Stimulated activated CD4-positive, alpha-beta T cell treated with anti-CD3 and anti-CD28 coated beads, Interleukin-2, amount 100 ng/mL, for 24 hours (primary cell): ENCODE data around the gene PAPPA.

Experiments
- DNase-seq, 2 donors: peaks; one replicate each; pipeline ENCODE4 v3.0.0-alpha.2; 2020

Gene PAPPA, protein sequence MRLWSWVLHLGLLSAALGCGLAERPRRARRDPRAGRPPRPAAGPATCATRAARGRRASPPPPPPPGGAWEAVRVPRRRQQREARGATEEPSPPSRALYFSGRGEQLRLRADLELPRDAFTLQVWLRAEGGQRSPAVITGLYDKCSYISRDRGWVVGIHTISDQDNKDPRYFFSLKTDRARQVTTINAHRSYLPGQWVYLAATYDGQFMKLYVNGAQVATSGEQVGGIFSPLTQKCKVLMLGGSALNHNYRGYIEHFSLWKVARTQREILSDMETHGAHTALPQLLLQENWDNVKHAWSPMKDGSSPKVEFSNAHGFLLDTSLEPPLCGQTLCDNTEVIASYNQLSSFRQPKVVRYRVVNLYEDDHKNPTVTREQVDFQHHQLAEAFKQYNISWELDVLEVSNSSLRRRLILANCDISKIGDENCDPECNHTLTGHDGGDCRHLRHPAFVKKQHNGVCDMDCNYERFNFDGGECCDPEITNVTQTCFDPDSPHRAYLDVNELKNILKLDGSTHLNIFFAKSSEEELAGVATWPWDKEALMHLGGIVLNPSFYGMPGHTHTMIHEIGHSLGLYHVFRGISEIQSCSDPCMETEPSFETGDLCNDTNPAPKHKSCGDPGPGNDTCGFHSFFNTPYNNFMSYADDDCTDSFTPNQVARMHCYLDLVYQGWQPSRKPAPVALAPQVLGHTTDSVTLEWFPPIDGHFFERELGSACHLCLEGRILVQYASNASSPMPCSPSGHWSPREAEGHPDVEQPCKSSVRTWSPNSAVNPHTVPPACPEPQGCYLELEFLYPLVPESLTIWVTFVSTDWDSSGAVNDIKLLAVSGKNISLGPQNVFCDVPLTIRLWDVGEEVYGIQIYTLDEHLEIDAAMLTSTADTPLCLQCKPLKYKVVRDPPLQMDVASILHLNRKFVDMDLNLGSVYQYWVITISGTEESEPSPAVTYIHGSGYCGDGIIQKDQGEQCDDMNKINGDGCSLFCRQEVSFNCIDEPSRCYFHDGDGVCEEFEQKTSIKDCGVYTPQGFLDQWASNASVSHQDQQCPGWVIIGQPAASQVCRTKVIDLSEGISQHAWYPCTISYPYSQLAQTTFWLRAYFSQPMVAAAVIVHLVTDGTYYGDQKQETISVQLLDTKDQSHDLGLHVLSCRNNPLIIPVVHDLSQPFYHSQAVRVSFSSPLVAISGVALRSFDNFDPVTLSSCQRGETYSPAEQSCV (N-terminal part only)

DNA sequence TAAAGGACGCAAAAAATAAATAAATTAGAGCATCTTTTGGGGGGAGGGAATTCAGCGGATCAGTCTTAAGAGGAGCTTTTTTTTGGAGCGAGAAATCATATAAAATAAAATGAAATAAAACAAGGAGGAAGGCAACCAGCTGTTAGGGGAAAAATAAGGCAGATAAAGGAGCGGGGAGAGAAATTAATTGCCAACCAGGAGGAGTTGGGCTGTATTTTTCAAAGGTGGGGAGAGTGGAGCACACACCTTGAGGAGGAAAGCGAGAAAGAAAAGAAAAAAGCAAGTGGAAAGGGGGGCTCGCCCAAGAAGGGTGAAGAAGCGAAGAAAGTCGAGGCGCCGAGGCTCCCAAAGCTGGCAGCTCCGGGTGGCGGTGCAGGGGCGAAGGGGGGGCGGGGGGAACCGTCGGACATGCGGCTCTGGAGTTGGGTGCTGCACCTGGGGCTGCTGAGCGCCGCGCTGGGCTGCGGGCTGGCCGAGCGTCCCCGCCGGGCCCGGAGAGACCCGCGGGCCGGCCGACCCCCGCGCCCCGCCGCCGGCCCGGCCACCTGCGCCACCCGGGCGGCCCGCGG lies at the start of gene PAPPA:
PAPPA (plus strand) TSS at position 27 of the 569 bp plus-strand sequence; CDS start at position 409, 382 bp downstream.
- no peak for DNase-seq

DNA sequence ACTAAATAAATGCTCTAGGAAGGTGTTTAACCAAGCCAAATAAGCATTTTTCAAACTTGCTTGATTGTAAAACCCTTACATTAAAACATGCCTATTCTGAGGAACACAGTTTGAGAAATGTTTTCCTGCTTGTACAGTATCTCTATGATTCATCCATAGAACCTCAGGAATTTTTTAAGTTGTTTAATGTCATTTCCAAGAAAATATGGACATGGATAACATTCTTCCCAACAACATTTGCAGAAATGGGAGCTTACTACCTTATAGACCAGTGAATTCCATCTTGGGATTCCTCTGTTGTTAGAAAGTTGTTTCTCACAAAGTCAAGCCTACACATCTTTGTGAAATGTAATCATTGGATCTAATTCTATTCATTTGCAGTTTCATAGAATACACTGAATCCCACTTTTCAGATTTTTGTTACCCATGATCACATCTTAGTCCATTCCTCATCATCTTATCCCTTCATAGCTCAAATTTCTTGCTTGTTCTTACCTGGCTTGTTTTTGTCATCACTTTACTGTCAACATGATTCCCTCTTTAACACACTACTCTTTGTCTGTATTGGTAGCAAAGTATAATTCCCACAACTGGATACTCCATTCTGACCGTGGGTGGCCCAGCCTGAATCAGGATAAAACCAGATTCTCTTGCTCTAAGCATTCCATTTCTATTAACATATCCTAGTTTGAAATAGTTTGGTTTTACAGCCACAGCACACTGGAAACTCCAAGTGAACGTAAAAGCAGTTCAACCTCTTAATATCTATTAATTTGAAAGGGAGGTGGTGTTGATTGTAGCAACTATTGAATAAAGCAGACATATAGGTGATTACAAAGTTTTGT lies 49.4 kb upstream of the PAPPA start:
- DNase-seq: no peak

DNA sequence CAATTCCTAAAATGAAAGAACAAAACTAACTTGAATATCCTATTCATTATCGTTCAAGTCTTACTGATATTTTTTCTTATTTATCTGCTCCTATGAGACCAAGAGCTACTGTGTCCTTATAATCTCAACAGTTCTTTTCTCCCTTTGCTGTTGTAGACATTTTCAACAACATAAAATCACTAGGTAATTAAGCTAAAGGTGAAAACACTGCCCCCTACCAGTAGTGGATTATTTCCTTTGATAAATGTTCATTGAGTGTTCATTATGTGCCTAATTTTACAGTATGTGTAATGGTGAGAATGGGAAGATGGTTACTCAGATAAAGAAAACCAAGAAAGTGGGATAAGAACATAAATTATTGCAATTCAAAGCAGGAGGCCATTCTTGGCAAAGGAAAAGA lies 41.4 kb upstream of the PAPPA start:
- DNase-seq: no peak

DNA sequence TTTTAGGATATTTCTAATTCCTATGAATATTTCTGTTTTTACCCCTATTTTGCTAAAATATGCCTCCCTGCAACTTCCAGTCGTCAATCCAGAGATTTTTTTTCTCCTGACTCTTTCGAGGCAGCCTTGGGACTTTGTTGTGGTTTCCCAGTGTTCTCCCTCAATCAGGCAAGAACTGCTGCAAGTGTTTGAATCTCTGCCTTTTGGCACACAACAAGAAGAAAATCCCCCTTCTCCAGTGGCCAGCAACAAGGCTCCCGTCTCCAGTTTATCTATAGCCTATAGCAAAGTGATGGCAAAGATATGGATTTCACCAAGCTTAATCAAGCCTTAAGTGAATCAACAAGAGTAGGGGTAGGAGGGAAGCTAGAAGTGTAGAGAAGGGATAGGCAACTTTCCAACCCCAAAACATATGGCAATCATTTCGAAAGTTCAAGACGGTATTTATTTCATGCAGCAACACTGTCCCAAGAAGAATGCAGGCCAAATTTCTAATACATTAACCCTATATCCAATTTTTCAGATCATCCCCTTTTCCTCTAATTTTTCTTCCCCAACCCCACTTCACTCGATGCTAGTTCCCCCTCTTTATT lies 37.7 kb upstream of the PAPPA start:
- no peak for DNase-seq

DNA sequence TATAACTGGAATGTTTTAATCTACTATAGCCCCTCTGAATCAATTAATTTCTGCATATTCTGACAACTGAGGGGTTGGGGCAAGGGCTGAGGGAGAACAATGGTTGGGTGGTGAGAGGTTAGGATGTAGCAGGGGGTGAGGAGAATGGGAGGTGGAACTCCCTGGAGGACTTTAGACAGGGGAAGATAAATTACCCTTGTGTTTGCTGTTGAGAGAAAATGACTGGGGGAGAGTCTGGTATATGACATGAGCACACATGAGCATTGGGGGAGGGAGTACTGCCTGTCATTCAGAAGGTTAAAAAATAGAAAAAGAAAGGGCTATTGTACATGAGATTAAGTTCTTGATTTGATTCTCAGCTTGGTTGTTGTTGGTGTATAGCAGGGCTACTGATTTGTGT lies 37.2 kb upstream of the PAPPA start:
- DNase-seq: no peak

DNA sequence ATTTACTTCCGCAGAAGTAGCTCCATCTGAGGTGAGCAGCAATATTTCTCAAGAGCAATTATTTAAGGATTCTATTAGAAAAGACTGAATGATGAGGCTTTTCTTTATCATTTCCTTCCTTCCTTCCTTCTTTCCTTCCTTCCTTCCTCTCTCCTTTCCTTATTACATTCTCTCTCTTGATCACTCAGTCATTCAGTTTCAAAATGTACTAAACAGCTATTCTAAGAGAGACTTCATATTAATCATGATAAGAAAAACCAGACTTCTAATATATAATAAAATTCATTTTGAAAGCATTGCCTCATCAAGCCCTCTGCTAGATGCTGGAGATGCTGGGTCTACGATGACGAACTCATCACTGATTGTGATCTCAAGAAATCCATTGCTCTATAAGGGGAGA lies 30.4 kb upstream of the PAPPA start:
- DNase-seq: no peak

DNA sequence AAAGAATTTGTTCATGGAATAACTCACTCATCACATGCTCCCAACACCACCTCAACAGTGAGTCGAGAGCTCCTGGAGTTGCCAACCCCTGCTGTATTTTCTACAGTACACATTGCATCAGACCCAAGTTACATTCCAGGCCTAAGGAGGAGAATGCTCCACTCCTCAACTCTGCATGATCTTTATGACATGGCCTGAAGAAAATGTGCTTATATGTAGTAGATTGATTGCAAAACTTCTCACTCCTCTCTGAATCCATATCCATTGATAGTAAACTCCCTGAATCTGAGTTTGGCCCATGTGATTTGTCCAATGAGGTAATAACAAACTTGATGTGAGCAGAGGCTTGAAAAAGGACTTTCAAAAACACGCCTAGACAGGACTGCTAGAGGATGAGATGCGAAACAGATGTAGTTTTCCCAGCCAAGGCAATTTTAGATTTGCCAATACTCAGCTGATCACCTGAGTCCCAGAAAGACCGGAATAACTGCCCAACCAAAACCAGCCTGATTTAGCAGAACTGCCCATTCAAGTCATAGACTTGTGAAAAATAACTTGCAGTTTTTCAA lies 29.0 kb upstream of the PAPPA start:
- DNase-seq: no peak

DNA sequence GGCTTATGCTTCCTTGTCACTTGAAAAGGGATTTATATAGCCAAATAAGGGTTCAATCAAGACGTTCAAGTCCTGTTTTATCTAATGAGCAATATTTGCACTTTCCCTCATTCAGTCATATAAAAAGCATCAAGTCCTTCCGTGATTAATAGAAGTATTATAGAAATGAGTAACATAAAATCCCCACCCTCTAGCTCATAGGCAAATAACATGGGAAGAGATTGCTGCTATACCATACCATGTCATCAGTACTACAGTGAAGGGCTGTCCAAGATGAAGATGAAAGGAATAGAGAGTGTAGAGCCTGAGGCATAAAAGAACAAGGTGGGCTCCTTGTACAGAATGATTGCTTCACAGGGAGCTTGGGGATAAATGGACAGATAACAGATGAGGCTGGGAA lies 20.4 kb upstream of the PAPPA start:
- DNase-seq: no peak

DNA sequence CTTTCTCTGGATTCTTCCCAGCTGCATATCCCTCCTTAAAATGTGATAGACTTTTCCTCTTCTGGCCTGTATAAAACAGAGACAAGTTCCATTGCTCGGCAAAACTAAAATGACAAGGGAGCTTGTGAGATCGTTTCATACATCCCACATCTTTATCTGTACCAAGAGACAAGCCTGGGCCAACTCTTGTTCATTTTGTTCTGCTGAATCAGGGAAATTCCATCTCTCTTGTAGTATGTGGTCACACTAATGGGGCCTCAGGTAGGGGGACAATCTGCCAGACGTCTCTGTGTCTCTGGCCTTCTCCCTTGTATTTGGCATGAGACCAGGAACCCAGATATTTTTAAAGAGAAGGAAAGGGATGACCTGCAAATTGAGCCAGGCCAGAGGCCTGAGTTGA lies 18.6 kb upstream of the PAPPA start:
- no peak for DNase-seq

DNA sequence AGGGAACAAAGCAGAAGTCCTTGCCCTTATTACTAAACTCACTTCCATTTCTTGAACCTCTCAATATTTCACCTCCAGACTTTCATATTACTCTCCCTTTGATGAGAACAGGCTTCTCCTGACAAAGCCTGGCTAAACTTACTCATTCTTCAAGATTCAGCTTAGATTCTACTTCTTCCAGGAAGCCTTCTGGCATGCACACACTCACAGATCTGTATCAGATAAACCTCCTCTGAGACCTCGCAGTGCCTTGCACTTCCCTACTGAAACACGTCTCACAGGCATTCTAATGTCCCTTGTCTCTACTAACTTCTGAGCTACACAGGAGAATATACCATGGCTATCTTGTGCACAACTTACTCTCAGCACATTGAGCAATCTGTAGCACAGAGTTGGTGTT lies 16.6 kb upstream of the PAPPA start:
- DNase-seq: no peak

DNA sequence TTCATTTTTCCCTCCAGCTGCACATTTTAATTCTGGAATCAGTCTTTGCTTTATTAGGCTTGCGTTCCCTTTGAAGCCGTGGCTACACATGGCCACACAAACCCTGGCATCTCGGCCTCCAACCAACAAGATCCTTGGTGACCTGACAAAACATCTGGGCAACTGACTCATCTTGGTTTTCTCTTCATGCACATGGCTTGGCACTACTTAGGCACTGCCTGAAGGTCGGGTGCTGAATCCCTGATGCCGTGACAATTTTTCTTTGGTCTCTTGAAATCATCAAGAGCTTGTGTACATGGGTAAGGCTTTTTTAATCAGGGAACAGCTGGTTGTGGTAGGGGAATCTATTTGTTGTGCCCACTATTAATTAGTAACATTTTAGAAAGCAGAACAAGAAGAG lies 16.0 kb upstream of the PAPPA start:
- DNase-seq: no peak

DNA sequence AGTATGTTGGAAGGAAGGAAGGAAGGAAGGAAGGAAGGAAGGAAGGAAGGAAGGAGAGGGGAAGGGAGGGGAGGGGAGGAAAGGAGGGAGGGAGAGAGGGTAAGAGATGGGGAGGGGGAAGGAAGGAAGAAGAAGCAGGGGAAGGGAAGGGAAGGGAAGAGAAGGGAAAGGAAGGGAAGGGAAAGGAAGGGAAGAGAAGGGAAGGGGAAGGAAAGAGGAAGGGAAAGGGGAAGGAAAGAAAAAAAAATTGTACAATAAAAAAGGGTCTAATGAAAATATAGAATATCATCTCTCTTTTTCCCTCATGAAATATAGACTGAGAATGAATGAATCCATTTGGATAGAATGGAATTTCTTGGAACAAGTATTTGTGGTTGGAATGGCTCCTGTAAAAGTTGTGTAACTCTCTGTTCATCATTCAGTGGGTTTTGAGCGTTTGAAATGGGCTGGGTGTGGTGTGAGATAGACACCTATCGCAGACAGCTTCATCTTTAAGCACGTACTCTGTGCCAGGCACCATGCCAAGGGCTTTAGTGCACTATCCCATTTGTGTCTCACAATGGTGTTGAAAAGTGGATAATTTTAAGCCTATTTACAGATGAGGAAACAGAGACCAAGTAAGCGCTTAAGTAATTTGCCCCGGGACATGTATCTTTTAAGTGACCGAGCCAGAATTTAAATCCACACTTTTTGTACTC lies 11.6 kb upstream of the PAPPA start:
- DNase-seq: no peak

DNA sequence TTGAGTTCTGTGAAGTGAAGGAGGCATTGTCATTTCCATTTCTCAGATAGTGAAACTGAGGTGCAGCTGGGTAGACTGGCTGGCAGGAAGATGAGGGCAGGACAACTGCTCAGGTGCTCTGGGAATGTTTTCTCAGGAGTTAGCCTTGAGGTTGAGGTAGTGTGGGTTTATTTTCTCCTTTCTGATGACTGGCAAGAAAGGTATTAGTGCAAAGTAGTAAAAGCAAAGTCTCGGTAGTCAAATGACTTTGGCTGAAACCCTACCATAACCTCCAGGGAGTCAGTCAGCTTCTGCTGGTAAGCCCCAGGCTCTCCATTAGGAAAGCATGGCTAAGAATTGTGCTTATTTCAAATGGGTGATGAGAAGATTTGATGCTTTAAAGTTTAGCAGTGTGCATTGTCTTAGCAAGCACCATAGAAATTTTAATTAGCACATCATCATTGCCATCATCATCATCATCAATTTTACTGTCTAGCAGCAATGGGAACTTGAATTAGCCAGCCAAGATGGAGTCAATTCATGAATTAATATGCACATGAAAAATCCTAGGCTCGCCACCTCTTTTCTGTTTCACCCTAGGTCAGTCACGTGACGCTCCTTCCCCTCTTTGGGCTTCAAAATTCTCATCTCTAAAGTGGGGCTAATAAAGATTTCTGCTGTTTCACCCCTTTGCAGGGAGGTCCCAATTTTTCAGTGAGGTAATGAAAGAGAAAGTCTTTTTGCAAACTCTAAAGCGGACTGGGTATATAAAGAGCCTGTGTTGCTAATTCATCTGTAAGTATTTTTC lies 10.7 kb upstream of the PAPPA start:
- DNase-seq: no peak

DNA sequence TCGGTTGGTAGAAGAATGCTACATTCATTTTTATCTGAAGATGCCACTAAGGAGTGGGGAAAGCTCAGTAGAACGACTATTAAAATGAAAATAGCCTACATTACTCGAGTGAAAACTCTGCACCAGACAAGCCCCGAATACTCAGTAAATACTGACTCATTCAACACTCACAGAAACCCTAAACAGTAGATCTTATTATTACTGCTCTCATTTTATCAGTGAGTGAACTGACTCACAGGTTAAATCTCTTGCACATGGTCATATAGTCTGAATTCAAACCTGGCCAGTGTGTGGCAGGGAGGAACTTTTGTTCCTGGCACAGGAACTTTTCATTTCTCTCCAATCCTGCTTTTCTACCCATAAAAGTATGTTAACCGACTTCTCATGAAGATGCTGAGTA lies 9.6 kb upstream of the PAPPA start:
- DNase-seq: no peak

DNA sequence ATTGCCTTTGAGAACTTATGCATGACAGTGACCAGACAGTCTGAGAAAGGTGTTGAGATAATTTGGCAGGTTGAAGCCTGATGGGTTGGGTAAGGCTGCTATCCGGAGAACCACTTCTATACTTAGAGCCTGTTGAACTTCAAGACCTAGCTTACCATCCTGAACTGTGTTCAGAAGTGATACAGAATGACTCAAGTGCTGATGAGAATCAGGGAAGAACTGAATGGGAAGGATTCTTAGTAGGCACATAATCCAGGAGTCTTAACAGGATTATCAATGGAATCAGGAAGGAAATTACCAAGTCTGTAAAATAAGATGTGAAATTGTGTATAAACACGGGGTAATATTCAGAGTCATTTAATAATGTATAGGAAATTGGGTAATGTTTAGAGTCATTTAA lies 9.0 kb upstream of the PAPPA start:
- DNase-seq: no peak

DNA sequence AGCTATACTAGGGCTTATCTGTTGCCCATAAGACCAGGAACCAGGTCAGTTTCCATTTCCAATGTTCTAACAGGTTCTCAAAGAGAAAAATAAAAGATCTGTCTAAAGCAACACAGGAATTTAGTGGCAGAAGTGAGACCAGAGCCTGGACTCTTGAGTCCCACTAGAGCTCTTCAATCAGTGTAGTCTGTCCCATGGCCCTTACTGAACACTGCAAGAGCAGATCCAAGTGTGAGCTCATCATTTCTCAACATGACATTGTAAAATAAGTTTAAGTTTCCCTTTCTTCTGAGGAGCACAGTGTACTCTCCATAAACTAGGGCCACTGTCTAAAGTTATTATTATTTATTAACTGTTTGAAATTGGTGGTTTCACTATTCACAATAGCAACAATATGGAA lies 8.6 kb upstream of the PAPPA start:
- DNase-seq: no peak

DNA sequence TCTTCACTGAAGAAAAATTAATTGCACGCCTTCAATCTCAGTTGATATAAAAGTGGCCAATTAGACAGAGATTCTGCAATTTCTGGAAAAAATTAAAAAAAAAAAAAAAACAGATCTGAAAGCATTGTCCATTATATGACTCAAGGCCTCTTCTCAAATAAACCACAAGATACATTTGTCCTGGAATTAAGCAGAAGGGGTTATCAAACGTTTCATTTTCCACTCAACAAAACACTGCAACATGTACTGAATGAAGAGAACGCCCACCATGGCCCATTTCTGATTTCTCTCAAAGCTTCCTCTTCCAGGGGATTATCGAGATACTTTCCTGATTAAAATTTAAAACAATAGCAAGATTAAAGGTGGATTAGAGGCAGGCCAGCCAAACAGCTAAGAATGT lies 5.8 kb upstream of the PAPPA start:
- DNase-seq: no peak

DNA sequence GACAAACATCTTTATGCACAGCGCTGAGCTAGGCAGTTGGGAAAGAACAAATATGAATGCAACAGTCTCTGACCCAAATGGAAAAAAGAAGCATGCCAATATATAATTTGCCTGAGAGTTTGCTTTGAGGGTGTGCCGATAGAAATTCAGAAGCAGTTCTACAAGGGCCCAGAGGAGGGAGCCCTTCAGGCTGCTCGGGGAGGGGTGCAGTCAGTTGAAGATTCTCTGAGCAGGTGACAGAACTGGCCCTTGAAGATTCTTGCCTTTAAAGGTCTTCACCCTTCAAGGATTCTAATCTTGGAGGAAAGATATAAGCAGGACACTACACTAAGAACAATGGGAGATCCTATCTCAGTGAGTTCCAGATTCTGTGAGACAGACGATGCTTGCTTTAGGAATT lies 3.7 kb upstream of the PAPPA start:
- no peak for DNase-seq

DNA sequence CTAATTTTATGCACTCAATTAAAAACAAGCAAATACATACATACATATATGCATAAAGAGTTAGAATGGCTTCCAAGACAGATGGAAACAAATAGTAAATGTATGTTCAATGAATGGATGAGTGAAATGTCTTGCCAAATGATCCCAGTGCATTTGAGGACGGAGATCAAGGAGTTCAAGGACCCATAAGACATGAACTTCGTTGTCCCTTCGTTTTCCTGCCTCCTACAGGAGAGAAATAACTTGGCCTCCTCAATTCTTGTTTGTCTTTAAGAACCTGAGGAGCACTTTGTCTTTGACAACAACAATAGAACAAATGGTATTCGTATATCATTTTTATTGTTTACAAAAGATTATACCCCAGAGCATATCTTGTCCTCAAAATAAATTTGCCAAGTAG lies 2.4 kb upstream of the PAPPA start:
- no peak for DNase-seq

DNA sequence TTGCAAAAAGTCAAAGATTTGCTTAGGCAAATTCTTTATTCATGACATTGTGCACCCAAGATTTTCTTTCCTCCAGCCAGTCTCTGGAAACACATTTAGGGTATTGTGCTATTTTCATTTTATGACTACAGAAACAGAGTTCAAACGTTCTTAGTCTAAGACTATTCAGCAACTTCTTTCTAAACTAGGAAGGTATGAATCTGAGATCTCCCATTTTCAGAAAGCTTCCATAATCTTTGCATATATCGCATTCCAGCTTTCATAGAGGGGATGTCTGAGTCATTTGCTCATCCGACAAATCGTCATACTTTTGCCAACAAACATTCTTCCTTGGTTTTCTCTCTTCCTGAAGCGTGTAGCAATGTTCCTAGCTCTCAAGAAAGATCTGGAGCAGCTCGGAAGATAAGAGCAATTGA lies 1.6 kb upstream of the PAPPA start:
- no peak for DNase-seq
